Endothelial cell of umbilical vein (primary cell): ENCODE measurements around the gene UNC119. TPM values are rescaled to one million over a fixed set of nuclear protein-coding genes. Genes with fewer than 3 reads are reported as not detected.

ENCODE experiments used
- BruUV-seq: library from RNA; stranded (reverse); fragments of 400-500 nt; replicated peaks from 2 replicates; lab custom pipeline; 2021; lab: Mats Ljungman, UMichigan
- CTCF ChIA-PET: fragments of 300-600, 350-600 bp; sonication (Branson Sonifier 250); formaldehyde crosslinking; loops from one replicate; lab custom pipeline; 2021; ENCODE audit warnings: antibody characterized with exemption, inconsistent platforms; lab: Charles Lee
- POLR2A ChIA-PET: fragments of 300-600, 350-600 bp; sonication (Branson Sonifier 250); formaldehyde crosslinking; loops from one replicate; lab custom pipeline; 2021; ENCODE audit warnings: antibody characterized with exemption, inconsistent platforms; lab: Charles Lee
- DNase-seq: peaks from one replicate; pipeline ENCODE4 v3.0.0-alpha.2; 2011; ENCODE audit warnings: low read depth, low spot score
- FAIRE-seq: peaks from 2 replicates; lab custom pipeline; 2011; peaks lifted over from hg19 to GRCh38; lab: Jason Lieb, UNC
- H2AFZ ChIP-seq: 2 replicates; pipeline ENCODE4 v1.6.0; 2012; ENCODE audit warnings: low read depth, low read length, control low read depth, inconsistent platforms
- H3K27ac ChIP-seq: 2 replicates; pipeline ENCODE4 v1.5.1; 2011; ENCODE audit warnings: low read depth, mild to moderate bottlenecking, control low read depth, low read length, moderate library complexity; ENCODE audit not compliant: insufficient read depth
- H3K27me3 ChIP-seq, 2 experiments: 2 replicates each; pipeline versions ENCODE4 v1.6.0 to v1.6.1; 2011; ENCODE audit warnings: low read length in 2 of 2, mixed read lengths in 1 of 2; ENCODE audit not compliant: control insufficient read depth in 2 of 2, insufficient read depth in 2 of 2
- H3K36me3 ChIP-seq, 2 experiments: 2 replicates in 1 of 2; 3 replicates in 1 of 2; pipeline ENCODE4 v1.5.1; 2011; ENCODE audit warnings: low read length in 2 of 2, mild to moderate bottlenecking in 1 of 2, moderate library complexity in 1 of 2; ENCODE audit not compliant: control insufficient read depth in 2 of 2, insufficient read depth in 2 of 2; ENCODE audit errors: extremely low read depth in 1 of 2
- H3K4me1 ChIP-seq: 3 replicates; pipeline ENCODE4 v1.5.1; 2011; ENCODE audit warnings: mild to moderate bottlenecking, low read length; ENCODE audit not compliant: control insufficient read depth, insufficient read depth; ENCODE audit errors: extremely low read depth
- H3K4me2 ChIP-seq: 2 replicates; pipeline ENCODE4 v1.6.1; 2011; ENCODE audit warnings: low read length, control low read depth, mixed read lengths; ENCODE audit not compliant: insufficient read depth
- H3K4me3 ChIP-seq, 3 experiments: fragments of 200-600 bp in 1 of 3; sonication (generic), shearing (Covaris generic) in 1 of 3; replicated peaks in 1 of 3; 2 replicates each; pipeline ENCODE4 v1.5.1; 2011 to 2016; ENCODE audit warnings: control low read depth in 3 of 3, low read length in 3 of 3, mild to moderate bottlenecking in 2 of 3, inconsistent platforms in 1 of 3, low read depth in 1 of 3, moderate library complexity in 1 of 3; ENCODE audit not compliant: insufficient read depth in 1 of 3
- H3K79me2 ChIP-seq: 2 replicates; pipeline ENCODE4 v1.6.0; 2012; ENCODE audit warnings: low read length, inconsistent platforms; ENCODE audit not compliant: control insufficient read depth, insufficient read depth
- H3K9ac ChIP-seq: replicated peaks from 2 replicates; pipeline ENCODE3; 2011; ENCODE audit warnings: low read length, control low read depth; ENCODE audit not compliant: insufficient read depth; ENCODE audit errors: extremely low read depth
- H3K9me1 ChIP-seq: replicated peaks from 3 replicates; pipeline ENCODE4 v1.6.0; 2011; ENCODE audit warnings: mild to moderate bottlenecking, low read length; ENCODE audit not compliant: control insufficient read depth, insufficient read depth; ENCODE audit errors: extremely low read depth
- H3K9me3 ChIP-seq: replicated peaks from 2 replicates; pipeline ENCODE4 v1.5.1; 2012; ENCODE audit warnings: low read length, inconsistent platforms; ENCODE audit not compliant: control insufficient read depth, insufficient read depth
- H4K20me1 ChIP-seq: replicated peaks from 2 replicates; pipeline ENCODE3; 2011; ENCODE audit warnings: mild to moderate bottlenecking, low read length; ENCODE audit not compliant: control insufficient read depth, insufficient read depth; ENCODE audit errors: extremely low read depth
- FOS ChIP-seq: IDR thresholded peaks from 2 replicates; pipeline ENCODE4 v1.6.1; 2011; ENCODE audit warnings: mild to moderate bottlenecking, low read length, moderate library complexity, borderline replicate concordance; ENCODE audit not compliant: insufficient read depth
- GATA2 ChIP-seq: IDR thresholded peaks from 2 replicates; pipeline ENCODE4 v1.7.0; 2011; ENCODE audit warnings: low read depth, mild to moderate bottlenecking, moderate library complexity, mixed read lengths, low read length; ENCODE audit not compliant: insufficient read length, insufficient read depth
- JUN ChIP-seq: IDR thresholded peaks from 2 replicates; pipeline ENCODE4 v1.6.1; 2011; ENCODE audit warnings: borderline replicate concordance, low read depth; ENCODE audit not compliant: insufficient read length, insufficient read depth
- POLR2A ChIP-seq: IDR thresholded peaks from 2 replicates; pipeline ENCODE4 v1.6.1; 2012; ENCODE audit warnings: low read depth, mild to moderate bottlenecking, control low read depth, low read length
- POLR2AphosphoS5 ChIP-seq: IDR thresholded peaks from 2 replicates; pipeline ENCODE4 v1.6.1; 2012; ENCODE audit warnings: low read depth, mild to moderate bottlenecking, control low read depth, low read length, moderate library complexity; ENCODE audit not compliant: insufficient read depth
- dilution Hi-C: fragments of 300-500 bp; cut with MboI; formaldehyde crosslinking; loops from one replicate; pipeline ENCODE4 v1.15.0; 2019; ENCODE audit warnings: low sequenced_read_pairs; ENCODE audit not compliant: extremely low pct_ligation_motif_present
- intact Hi-C: fragments of 100-400 bp; cut with micrococcal nuclease; formaldehyde crosslinking; loops from one replicate; pipeline ENCODE4 v1.10.0; 2022
- polyA plus RNA-seq, 4 experiments: library from polyadenylated mRNA; depleted of rRNA in 3 of 4; stranded (reverse) in 3 of 4; unstranded in 1 of 4; fragments of >200 nt; gene quantifications; 2 replicates each; pipeline versions ENCODE4 v1.2.1 to v1.2.3, GENCODE V29; 2011 to 2012; ENCODE audit warnings: missing spikeins in 1 of 4
- total RNA-seq: library from RNA; stranded (reverse); gene quantifications from 2 replicates; pipeline ENCODE4 v1.2.3, GENCODE V29; 2021
- TF ChIP-seq, protein P1 (sequence below), 2 donors: IDR thresholded peaks; 1 replicate in 1 of 2; 2 replicates in 1 of 2; pipeline ENCODE4 v1.5.1; 2011; ENCODE audit warnings: low read length in 2 of 2, mild to moderate bottlenecking in 2 of 2, moderate library complexity in 2 of 2, control low read depth in 1 of 2, inconsistent platforms in 1 of 2, low read depth in 1 of 2; ENCODE audit not compliant: insufficient read depth in 1 of 2; ENCODE audit errors: extremely low read depth in 1 of 2

Gene UNC119
- total and polyA plus RNA-seq, 2 donors (not counting 3 experiments of a cell fraction or from before 2014, with no cell fraction given): 26.3 to 67.8 TPM

DNA sequence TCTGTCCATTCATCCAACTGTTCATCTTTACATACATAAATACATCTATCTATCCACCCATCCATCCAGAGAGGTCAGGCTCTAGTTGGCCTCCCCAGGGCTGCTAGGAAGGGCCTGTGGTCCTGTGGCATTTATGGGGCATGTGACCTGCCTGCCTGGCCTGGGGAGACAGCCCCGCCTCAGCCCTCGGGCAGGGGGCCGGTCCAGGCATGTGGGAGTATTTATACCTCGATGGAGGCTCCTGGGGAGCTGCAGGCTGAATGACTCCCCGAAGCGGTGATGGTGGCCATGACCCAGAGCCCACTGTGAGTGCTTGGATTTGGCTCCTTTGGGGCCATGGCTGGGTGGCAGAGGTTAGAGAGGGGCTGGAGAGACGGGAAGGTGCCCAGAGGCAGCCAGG, 38.9 kb downstream of the UNC119 start:
- Histone ChIP-seq H3K9me1 (no peaks in the 10 kb centered on the region), H3K27me3 (peaks cover 5 to 10% of the 10 kb centered on the region in 2 experiments), H3K4me2 (no peak overlapping the region), H3K9ac (no peak overlapping the region), H3K4me3 (no peak overlapping the region), H3K9me3 (no peaks in the 10 kb centered on the region), H3K79me2 (no peaks in the 10 kb centered on the region), H3K36me3 (no peaks in the 10 kb centered on the region), H3K27ac (no peak overlapping the region), H3K4me1 (no peaks in the 10 kb centered on the region), H2AFZ (no peak overlapping the region), H4K20me1 (no peaks in the 10 kb centered on the region)
- ChIA-PET POLR2A (no interaction called here), CTCF (interaction anchor here (1.3 kb wide), 1 partner anchor 97 kb away, joined by 3 read pairs; no protein-coding TSS in a partner anchor)
- DNase-seq (no peak), FAIRE-seq (no peak)
- TF ChIP-seq JUN (no peak), FOS (no peak)
- TF ChIP-seq, protein P1, sequence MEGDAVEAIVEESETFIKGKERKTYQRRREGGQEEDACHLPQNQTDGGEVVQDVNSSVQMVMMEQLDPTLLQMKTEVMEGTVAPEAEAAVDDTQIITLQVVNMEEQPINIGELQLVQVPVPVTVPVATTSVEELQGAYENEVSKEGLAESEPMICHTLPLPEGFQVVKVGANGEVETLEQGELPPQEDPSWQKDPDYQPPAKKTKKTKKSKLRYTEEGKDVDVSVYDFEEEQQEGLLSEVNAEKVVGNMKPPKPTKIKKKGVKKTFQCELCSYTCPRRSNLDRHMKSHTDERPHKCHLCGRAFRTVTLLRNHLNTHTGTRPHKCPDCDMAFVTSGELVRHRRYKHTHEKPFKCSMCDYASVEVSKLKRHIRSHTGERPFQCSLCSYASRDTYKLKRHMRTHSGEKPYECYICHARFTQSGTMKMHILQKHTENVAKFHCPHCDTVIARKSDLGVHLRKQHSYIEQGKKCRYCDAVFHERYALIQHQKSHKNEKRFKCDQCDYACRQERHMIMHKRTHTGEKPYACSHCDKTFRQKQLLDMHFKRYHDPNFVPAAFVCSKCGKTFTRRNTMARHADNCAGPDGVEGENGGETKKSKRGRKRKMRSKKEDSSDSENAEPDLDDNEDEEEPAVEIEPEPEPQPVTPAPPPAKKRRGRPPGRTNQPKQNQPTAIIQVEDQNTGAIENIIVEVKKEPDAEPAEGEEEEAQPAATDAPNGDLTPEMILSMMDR (IDR thresholded peaks at IDR 0.05; ENCODE audit: extremely low read depth in 1 of 2, insufficient read depth in 1 of 2, low read depth in 1 of 2, low read length in 2 of 2): no peak
- dilution Hi-C loops (no loop called here), intact Hi-C loops (no loop called here)
- BruUV-seq: no TSS peak

DNA sequence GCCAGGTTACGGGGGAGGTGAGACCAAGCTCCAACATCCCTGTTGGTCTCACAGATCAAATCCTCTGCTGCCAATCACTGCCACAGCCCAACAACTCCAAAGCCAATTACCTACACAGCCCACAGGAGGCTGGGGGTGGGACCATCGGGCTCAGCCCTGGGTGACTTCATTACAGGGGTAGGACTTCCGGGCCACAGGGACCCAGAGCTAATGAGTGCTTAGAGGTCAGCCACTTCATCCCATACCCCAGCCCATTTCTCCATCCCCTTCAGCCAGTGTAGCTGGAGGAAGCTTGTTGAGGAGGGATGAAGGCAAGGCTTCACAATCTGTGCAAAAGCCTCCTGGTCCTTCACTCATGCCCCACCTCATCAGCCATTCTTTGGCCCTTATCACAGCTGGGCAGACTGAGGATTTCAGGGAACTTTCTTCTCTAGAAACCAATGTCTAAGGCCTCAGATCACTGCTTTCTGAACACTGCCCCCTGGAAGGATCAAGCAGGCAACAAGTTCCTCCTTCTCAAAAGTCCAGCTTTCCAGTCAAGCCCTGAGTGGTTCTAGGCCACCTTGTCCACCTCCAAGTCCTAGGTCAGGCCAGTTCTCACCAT, 40.5 kb downstream of the UNC119 start:
- DNase-seq (no peak), FAIRE-seq (no peak)
- intact Hi-C loops: no loop called here
- no TSS peak for BruUV-seq
- H3K27ac ChIP-seq: no peak overlapping the region
- H2AFZ ChIP-seq: no peak overlapping the region
- H3K4me2 ChIP-seq: no peak overlapping the region
- no peaks in the 10 kb centered on the region for H3K4me1 ChIP-seq
- dilution Hi-C loops: no loop called here
- no peaks in the 10 kb centered on the region for H3K9me3 ChIP-seq
- H3K27me3 ChIP-seq: peaks cover 11 to 20% of the 10 kb centered on the region in 2 experiments
- TF ChIP-seq FOS (no peak), POLR2A (no peak), POLR2AphosphoS5 (no peak), GATA2 (no peak)
- H3K9me1 ChIP-seq: no peaks in the 10 kb centered on the region
- H4K20me1 ChIP-seq: no peaks in the 10 kb centered on the region
- H3K9ac ChIP-seq: no peak overlapping the region
- ChIA-PET CTCF (no interaction called here), POLR2A (no interaction called here)
- no peaks in the 10 kb centered on the region for H3K36me3 ChIP-seq
- no peak overlapping the region for H3K4me3 ChIP-seq
- H3K79me2 ChIP-seq: no peaks in the 10 kb centered on the region
